HG02884 (cell line): Measurements from ENCODE around the gene DLL3.
A peak's percentile ranks its signal among the peaks of the same experiment; 100 is the strongest.

Experiments
- ATAC-seq: cut with Tn5 transposase; IDR thresholded peaks from one replicate; pipeline ENCODE4 v1.9.1; 2021; ENCODE audit warnings: mild to moderate bottlenecking, moderate library complexity; ENCODE audit not compliant: unreplicated experiment

Gene DLL3

DNA sequence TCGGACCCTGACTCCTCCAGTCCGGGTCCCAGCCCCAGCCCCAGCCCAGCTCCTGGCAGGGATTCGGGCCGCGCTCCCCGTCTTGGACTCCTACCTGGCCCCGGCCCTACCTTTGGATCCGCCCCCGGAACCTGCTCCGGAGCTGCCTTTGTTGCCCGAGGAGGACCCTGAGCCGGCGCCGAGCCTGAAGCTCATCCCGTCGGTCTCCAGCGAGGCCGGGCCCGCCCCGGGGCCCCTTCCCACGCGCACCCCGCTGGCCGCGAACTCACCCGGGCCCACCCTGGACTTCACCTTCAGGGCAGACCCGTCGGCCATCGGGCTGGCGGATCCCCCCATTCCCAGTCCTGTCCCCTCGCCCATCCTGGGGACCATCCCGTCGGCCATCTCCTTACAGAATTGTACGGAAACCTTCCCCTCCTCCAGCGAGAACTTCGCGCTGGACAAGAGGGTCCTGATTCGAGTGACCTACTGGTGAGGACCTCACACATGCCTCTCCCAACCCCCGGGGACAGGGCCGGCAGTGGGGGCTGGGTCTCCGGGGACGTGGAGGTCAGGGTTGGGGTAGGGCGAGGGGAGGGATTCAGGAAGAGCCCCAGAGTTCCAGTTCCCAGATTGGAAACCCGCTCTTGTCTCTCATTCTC lies 16.9 kb downstream of the DLL3 start:
- no peak for ATAC-seq

DNA sequence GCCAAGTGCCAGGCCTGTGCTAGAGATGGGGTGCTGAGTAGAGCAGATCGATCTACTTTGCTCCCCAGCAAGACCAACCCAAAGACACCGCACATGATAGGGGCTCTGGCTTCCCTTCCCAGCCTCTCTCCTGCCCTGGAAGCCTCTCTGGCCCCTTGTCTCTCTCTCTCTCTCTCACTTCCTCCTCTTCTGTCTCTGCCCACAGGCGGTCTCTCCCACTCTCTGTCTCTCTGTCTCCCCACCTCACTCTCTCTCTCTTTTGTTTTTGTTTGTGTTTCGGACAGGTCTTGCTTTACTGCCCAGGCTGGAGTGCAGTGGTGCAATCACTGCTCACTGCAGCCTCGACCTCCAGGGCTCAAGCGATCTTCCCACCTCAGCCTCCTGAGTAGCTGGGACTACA lies 17.5 kb downstream of the DLL3 start:
- no peak for ATAC-seq

DNA sequence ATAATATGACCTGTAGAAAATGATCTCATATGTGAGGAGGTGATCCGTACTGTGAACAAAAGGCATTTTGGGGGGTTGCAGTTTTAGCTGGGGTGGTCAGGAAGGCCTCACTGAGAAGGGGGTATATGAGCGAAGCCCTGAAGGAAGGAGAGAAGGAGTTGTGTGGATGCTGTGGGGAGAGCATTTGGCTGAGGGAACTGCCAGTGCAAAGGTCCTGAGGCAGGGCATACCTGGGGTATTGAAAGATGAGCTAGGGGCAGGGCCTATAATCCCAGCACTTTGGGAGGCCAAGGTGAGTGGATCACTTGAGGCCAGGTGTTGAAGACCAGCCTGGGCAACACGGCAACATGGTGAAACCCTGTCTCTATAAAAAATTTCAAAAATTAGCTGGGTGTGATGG lies 18.7 kb downstream of the DLL3 start:
- no peak for ATAC-seq

DNA sequence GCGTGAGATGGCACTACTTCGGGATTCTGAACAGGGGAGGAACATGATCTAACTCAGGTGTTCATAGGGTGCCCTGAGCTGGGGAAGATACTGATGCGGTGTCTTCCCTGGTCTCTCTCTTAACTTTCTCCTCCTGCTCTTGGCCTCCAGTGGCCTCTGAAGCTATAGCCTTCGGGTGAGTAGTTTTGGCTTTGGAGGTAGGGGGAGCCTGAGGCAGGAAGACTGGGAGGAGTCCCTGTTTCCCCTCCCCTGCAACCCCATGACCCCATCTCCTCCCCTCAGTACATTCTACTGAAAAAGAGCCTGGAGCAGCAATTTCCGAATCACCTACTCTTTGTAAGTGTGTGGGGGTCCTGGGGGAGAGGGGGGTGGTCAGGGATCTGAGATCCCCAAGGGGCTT lies 19.7 kb downstream of the DLL3 start:
- ATAC-seq: no peak

DNA sequence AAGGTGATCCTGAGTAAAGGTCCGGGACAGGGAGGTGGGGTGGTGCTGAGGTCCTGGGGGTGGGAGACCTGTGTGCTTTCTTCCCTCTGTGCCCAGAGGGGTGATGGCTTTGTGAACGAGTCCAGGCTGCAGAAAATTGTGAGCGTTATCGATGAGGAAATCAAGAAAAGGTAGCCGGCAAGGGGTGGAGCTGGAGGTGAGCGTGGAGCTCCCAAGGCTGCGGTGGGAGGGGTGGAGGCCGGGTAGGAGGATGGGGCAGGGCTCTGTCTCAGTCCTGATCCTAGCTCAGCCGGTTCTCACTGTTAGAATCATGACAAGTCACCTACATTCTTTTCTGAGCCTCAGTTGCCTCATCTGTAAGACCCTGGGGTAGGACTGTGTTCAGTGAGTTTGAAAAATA lies 20.2 kb downstream of the DLL3 start:
- ATAC-seq: no peak

DNA sequence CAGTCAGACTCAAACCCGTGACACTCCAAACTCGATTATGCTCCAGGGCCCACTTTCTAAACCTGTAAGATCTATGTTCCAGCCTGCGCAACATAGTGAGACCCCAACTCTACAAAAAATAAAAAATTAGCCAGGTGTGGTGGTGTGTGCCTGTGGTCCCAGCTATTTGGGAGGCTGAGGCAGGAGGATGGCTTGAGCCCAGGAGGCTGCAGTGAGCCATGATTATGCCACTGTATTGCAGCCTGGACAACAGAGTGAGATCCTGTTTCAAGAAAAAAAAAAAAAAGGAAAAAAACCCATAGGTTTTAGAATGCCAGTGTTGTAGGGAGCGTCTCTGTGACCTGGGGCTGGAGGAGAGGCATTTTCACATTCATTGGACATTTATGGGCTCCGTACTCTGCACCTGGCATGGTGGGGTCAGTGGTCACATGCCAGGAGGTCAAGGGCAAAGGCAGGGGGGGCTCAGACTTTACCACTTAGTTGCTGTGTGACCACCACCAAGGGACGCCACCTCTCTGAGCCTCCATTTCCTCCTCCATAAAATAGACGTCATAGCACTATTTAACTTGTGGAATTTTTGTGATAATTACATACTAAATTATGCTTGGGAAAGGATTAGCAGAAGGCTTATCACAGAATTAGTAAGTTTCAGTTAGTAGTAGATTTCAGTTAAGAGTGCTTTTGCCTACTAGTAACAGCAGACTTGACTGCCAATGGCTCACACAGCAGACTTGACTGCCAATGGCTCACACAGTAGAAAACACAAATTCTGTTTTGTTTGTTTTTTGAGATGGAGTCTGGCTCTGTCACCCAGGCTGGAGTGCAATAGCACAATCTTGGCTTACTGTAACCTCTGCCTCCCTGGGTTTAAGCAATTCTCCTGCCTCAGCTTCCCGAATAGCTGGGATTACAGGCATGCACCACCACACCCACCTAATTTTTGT lies 22.1 kb downstream of the DLL3 start:
- no peak for ATAC-seq

DNA sequence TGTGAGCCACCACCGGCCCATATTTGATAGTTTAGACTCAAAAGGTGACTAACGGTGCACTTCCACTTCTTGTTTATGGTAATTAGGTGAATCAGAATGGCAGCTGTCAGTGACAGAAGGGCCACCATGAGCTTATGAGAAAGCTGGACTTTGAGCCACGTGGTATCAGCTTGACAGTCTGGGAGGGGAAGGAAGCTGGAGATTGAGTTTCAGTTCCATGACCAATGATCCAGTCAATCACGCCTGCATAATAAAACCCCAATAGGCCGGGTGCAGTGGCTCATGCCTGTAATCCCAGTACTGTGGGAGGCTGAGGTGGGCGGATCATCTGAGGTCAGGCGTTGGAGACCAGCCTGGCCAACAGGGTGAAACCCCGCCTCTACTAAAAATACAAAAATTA lies 25.7 kb downstream of the DLL3 start:
- ATAC-seq: no peak

DNA sequence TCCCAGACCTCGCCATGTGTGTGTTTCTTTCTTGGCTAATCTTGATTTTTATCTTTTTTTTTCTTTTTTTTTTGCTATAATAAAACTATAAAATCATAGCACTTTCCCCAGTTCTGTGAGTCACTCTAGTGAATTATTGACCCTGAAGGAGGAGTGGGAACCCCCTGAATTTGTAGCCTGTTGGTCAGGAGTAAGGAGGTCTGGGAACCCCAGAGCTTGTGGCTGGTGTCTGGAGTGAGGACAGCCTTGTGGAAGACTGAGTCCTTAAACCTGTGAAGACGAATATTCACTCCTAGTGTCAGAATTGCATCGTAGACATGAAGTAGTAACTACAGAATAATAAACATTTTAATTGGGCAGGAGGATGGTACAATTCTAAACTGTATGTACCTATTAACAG lies 26.5 kb downstream of the DLL3 start:
- no peak for ATAC-seq

DNA sequence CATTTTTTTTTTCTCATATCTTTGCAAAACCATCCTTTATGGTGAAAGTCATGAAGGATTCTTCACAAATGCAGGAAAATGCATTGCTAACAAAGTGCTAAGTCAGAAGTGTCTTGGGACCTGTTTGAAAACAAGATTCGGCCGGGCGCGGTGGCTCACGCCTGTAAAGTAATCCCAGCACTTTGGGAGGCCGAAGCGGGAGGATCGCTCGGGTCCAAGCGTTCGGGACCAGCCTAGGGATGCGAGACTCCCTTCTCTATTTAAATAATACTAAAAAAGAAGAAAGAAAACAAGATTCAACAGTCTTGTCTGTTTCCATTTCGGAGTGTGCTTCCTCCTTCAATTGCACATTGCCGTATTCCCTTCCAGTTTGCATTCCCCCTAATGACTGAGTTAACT lies 33.1 kb downstream of the DLL3 start:
- no peak for ATAC-seq

DNA sequence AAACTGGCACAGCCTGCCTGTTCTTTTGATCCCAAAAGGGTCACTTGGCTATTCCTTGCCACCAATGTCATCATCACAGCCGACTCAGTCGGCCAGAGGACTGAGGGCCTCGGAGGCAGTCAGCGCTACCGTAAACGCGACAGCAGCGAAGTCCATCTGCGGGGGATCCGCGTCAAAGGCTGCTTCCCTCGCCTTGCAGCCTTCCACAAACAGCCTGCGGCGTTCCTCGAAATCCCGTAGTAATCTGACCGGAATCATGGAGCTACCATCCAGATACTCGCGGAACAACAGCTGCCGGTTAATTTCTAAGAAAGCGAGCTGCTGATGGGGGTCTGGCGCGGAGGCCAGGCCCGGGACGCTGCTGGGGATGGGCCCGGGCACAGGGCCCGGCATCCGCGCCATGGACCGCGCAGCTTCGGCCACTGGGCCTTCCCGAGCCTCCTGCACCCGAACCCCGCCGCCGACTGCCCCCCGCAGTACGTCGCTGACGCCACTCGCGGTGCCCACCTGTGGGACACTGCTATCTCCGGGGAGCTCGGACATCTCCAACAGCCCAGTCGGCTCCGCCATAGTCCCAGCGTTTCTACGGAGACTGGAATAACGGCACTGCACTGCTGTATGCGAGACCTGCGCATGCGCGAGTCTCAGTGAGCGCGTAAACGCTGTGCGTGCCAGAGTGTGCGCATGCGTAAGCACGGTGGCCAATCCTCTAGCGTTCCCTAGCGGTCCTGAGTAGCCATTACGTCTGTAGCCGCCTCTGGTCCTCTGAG lies 33.7 kb downstream of the DLL3 start, which contains the start of gene EID2B:
Gene EID2B (minus strand): TSS at position 620 of the 770 bp plus-strand sequence. CDS start 50 bp downstream, at position 570.
- peak; percentile 84 for ATAC-seq

DNA sequence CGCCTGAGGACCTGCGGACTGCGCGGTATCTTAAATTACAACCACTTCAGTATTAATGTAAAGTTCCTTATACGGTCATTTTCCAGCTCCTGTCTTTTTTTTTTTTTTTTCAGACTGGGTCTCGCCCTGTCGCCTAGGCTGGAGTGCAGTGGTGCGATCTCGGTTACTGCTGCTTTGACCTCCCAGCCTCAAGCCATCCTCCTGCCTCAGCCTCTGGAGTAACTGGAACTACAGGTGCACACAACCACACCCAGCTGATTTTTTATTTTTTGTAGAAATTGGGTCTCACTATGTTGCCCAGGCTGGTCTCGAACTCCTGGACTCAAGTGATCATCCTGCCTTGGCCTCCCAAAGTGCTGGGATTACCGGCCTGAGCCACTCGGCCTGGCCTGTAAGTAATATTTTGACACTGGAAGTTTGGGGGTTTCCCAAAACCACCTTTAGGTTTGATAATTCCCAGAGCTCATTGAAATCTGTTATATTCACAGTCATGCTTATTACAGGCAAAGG lies 34.3 kb downstream of the DLL3 start:
- no peak for ATAC-seq

DNA sequence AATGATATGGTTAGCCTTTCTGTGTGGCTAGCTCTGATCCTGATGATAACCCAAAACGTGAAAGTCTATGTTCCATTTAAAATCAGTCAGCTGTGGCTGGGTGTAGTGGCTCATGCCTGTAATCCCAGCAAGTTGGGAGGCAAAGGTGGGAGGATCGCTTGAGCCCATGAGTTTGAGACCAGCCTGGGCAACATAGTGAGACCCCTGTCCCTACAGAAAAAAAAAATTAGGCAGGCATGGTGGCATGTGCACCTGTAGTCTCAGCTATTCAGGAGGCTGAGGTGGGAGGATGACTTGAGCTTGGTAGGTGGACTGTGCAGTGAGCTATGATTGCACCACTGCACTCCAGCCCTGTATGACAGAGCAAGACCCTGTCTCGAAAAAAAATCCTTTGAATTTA lies 35.0 kb downstream of the DLL3 start:
- no peak for ATAC-seq

DNA sequence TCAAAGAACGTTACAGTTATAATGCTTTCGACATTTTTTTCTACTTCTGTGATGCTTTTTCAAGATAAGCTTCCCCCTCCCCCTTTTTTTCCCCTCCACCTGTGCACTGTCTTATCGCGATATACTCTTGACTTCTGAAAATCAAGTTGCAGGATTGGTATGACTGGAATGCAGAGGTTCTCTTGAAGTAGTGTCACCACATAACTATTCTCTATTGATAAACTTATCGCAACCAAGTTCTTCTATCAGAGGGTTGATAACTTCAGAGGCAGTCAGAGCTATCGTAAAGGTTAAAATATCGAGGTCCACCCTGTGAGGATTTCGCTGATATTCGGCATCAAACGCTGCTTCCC lies 40.4 kb downstream of the DLL3 start:
- no peak for ATAC-seq

DNA sequence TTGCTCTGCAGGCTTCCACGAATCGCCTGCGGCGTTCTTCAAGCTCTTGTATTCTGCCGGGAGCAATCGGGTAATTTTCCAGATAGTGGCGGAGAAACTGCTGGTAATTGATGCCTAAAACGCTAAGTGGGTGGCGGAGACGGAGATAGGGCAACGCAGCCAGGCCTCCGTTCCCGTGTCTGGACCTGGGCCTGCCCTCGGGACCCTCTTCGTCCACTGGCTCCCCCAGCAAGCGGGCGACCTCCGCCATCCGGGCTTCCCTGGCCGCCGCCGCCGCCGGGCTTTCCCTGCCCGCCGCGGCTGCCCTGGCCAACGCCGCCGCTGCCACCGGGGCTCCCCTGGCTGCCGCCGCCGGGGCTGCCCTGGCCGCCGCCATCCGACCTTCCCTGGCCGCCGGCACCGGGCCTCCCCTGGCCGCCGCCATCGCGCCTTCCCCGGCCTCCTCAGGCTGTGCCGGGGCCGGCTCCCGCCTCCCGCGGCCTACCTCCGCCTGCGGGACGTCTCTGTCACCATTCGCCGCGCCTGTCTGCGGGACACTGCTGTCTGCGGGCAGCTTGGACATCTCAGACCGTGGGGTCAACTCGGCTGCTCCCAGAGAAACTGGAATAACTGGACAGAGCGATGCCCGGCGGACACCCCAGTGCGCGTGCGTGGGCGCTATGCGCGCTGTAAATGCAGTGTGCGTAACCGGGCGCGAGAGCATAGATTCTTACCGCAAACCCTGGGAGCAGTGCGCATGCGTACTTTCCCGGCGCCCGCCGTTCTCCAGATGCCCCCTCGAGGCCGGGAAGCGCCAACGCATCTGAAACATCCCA lies 41.0 kb downstream of the DLL3 start, which contains the start of gene EID2:
Gene EID2 (minus strand): TSS at position 644 of the 815 bp plus-strand sequence. CDS start 82 bp downstream, at position 562.
- peak; percentile 80 for ATAC-seq

DNA sequence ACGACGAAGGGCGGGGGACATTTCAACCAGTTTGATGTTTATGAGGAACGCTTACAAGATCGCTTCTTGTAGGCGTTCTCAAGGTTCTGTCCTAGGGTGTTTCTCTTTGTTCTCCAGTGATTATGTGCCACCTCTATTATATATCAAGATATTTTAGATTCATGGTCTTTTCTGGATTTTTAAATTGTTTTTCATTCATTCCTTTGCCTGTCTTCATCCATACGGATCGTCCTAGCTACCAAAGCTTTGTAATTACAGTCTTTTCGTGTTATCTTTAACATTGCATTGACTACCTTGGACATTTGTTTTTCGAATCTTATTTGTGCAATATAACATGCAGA lies 41.6 kb downstream of the DLL3 start:
- no peak for ATAC-seq

DNA sequence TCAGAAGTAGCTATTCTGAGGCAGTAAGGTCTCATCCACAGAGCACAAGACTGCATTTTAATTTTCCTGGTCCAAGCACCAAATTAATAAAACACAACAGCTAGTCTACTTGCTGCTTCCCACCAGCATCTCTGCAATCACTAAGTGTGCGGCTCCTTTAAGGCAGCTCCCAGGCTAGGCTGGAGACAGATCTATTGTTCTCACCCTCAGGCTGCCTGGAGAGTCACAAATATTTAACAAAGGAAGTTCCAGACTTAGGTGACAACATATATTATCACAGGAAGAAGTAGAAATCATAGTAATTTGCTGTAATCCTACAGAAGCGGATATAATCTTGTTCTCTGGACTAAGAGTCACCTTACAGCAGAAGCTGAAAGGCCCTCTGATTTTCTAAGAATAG lies 43.5 kb downstream of the DLL3 start:
- ATAC-seq: no peak

DNA sequence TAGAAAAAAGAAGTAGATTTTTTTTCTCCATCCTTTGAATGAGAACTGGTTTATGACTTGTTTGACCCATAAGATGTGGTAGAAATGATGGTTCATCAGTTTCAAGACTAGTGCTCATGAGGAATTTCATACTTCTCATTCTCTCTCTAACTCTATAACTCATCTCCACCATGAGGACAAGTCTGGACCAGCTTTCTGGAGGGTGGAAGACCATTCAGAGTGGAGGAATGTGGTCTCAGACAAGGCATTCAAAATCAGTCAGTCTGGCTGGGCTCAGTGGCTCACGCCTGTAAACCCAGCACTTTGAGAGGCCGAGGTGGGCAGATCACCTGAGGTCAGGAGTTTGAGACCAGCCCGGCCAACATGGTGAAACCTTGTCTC lies 44.7 kb downstream of the DLL3 start:
- ATAC-seq: no peak

DNA sequence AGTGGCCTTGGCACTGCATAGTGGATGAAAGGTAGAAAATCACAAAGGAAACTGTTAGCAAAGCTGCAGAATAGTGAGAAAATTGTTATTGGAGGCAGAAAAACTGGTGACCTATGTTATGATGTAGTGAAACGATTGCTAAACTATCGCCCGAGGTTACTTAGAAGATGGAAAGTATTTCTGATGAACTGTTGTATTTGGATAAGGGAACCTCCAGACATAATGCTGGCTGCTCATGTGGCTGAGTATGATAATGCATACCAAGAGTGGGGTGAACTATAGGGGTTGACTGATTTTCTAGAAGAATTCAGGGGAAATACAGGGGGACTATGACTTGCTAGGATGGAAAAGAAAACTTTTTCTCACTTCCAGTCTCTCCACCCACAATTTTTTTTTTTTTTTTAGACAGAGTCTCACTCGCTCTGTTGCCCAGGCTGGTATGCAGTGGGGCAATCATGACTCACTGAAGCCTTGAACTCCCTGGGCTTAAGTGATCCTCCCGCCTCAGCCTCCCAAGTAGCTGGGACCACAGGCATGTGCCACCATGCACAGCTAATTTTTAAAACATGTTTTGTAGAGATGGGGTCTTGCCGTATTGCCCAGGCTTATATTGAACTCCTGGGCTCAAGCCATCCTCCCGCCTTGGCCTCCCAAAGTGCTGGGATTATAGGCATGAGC lies 45.6 kb downstream of the DLL3 start:
- ATAC-seq: no peak

DNA sequence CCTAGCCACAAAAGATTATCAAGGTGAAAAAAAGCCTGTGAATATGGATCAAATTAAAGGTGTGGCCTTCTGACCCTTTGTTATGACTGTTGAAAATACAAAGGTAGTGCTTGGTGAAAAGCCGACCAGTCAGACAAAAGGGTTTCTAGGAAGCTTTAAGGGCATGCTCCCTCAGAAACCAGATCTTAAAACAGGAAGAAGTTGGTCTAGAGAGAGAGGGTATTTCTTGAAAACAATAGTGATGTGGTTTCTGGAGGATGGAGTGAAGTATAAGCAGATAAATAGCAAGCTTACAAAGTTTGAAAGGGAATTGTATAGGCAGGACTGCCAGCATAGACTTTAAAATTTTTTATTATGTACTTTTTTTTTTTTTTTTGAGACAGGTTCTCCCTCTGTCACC lies 46.2 kb downstream of the DLL3 start:
- no peak for ATAC-seq

DNA sequence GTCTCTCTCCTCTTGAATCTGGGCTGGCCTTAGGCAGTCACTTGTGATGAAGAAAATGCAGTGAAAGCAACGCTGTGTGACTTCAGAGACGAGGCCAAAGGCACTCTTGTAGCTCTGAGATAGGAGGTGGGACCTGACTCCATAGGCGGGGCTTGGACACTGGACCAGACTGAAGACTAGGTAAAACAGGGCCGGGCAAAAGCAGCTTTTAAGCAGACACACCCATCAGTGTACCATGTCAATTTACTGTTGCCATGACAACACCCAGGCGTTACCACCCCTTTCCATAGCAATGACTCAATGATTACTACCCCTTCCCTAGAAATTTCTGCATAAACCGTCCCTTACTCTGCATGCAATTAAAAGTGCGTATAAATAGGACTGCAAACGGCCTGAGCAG lies 47.9 kb downstream of the DLL3 start:
- no peak for ATAC-seq
